Measurements from ENCODE around the gene ARL6IP1.

The ARL6IP1 gene

DNA sequence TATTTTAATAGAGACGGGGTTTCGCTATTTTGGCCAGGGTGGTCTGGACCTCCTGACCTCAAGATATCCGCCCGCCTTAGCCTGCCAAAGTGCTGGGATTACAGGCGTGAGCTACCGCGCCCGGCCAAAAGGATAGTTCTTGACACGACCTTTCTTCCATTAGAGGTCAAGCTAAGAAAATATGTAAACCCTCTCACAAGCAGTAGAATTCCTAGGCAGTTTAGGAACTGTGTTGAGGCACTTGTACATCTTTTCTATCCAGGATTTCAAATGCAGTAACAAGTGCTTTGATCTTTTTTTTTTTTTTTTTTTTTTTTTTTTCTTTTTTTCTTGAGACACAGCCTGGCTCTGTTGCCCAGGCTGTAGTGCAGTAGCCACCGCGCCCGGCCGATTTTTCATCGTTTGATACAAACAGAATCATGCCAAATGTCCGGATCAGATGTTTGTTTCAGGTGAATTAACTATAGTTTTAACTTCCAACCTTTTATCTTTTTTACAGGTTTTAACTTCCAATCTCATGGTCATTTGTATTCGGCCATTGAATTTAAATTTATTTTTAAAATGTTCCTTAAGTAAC lies 1.5 kb upstream of the ARL6IP1 start:
- TF ChIP-seq TAF1 (IDR thresholded peaks at IDR 0.05; ENCODE audit: borderline replicate concordance, insufficient read depth, low read length): no peak
- no peak for TF ChIP-seq FOXP2 (optimal IDR thresholded peaks at IDR 0.05; ENCODE audit: borderline replicate concordance, extremely low read depth, extremely low read length, insufficient read depth)
- TF ChIP-seq, protein P1, sequence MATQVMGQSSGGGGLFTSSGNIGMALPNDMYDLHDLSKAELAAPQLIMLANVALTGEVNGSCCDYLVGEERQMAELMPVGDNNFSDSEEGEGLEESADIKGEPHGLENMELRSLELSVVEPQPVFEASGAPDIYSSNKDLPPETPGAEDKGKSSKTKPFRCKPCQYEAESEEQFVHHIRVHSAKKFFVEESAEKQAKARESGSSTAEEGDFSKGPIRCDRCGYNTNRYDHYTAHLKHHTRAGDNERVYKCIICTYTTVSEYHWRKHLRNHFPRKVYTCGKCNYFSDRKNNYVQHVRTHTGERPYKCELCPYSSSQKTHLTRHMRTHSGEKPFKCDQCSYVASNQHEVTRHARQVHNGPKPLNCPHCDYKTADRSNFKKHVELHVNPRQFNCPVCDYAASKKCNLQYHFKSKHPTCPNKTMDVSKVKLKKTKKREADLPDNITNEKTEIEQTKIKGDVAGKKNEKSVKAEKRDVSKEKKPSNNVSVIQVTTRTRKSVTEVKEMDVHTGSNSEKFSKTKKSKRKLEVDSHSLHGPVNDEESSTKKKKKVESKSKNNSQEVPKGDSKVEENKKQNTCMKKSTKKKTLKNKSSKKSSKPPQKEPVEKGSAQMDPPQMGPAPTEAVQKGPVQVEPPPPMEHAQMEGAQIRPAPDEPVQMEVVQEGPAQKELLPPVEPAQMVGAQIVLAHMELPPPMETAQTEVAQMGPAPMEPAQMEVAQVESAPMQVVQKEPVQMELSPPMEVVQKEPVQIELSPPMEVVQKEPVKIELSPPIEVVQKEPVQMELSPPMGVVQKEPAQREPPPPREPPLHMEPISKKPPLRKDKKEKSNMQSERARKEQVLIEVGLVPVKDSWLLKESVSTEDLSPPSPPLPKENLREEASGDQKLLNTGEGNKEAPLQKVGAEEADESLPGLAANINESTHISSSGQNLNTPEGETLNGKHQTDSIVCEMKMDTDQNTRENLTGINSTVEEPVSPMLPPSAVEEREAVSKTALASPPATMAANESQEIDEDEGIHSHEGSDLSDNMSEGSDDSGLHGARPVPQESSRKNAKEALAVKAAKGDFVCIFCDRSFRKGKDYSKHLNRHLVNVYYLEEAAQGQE (IDR thresholded peaks at IDR 0.05; ENCODE audit: insufficient read depth in 1 of 2, low read depth in 2 of 2, low read length in 2 of 2): no peak
- no peak for TF ChIP-seq SIN3A (IDR thresholded peaks at IDR 0.05; ENCODE audit: borderline replicate concordance, insufficient read depth, low read length)
- no peak for TF ChIP-seq POLR2AphosphoS5 (IDR thresholded peaks at IDR 0.05; ENCODE audit: low read depth, low read length)

DNA sequence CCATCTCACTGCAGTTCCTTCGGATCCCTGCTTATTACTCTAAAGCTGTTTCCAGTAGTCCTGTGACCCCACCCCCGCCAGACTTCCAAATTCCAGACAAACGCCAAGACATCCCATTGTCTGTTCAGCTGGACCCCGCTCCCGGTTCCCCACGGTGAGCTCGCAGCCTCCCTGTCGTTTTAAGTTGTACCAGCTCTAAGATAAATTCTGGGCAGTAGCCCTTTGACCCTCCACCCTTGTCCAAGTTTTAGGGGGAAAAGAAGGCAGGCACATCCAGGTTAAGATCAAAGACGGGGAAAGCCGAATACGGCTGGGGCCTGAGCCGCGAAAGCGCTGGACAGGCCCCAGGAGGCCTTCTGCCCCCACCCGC lies 589 bp downstream of the ARL6IP1 start:
- no peak for TF ChIP-seq POLR2AphosphoS5 (IDR thresholded peaks at IDR 0.05; ENCODE audit: low read depth, low read length)
- TF ChIP-seq, protein P1 (IDR thresholded peaks at IDR 0.05; ENCODE audit: insufficient read depth in 1 of 2, low read depth in 2 of 2, low read length in 2 of 2): no peak
- TF ChIP-seq SIN3A (IDR thresholded peaks at IDR 0.05; ENCODE audit: borderline replicate concordance, insufficient read depth, low read length): no peak
- no peak for TF ChIP-seq TAF1 (IDR thresholded peaks at IDR 0.05; ENCODE audit: borderline replicate concordance, insufficient read depth, low read length)
- TF ChIP-seq FOXP2 (optimal IDR thresholded peaks at IDR 0.05; ENCODE audit: borderline replicate concordance, extremely low read depth, extremely low read length, insufficient read depth): no peak

DNA sequence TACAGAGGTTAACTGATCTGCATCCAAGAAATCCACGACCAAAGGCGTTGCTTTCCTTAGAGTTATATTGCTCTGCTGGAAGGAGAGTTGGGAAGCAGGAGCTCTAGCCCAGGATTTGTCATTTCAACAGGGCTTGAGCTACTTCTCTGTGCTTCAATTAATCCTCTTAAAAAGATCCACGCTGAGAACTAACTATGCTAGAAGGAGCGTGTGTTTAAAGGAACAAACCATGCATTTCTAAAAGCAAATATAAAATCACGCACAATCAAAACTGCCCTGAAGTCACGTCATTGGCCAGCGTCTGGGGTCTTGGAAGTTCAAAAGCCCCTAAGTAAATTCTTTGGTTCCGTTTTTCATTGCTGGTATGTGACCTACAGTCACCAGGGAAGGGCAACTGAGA lies 1.1 kb downstream of the ARL6IP1 start:
- TF ChIP-seq POLR2AphosphoS5 (IDR thresholded peaks at IDR 0.05; ENCODE audit: low read depth, low read length) (no peak), TAF1 (IDR thresholded peaks at IDR 0.05; ENCODE audit: borderline replicate concordance, insufficient read depth, low read length) (no peak), FOXP2 (optimal IDR thresholded peaks at IDR 0.05; ENCODE audit: borderline replicate concordance, extremely low read depth, extremely low read length, insufficient read depth) (no peak), SIN3A (IDR thresholded peaks at IDR 0.05; ENCODE audit: borderline replicate concordance, insufficient read depth, low read length) (no peak)
- TF ChIP-seq, protein P1 (IDR thresholded peaks at IDR 0.05; ENCODE audit: insufficient read depth in 1 of 2, low read depth in 2 of 2, low read length in 2 of 2): no peak

DNA sequence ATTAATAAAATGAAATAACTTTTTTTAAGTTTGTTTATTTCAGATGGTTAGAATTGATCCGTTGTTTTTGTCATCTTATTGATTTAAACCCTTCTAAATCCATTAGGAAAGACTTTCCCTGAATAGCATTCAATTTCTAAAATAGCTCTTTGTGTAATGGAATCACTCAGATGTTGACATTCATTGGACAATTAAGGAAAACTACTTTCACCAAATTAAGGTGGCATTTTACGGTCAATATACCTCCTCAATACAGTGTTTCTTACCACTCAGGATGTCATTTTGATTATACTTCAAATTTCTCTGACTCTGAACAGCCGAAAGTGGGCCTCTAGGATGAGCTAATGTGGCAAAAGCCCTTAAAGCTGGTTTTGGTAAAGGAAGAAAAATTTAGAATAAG lies 1.8 kb downstream of the ARL6IP1 start:
- TF ChIP-seq TAF1 (IDR thresholded peaks at IDR 0.05; ENCODE audit: borderline replicate concordance, insufficient read depth, low read length) (no peak), FOXP2 (optimal IDR thresholded peaks at IDR 0.05; ENCODE audit: borderline replicate concordance, extremely low read depth, extremely low read length, insufficient read depth) (no peak), SIN3A (IDR thresholded peaks at IDR 0.05; ENCODE audit: borderline replicate concordance, insufficient read depth, low read length) (no peak), POLR2AphosphoS5 (IDR thresholded peaks at IDR 0.05; ENCODE audit: low read depth, low read length) (no peak)
- TF ChIP-seq, protein P1 (IDR thresholded peaks at IDR 0.05; ENCODE audit: insufficient read depth in 1 of 2, low read depth in 2 of 2, low read length in 2 of 2): no peak

DNA sequence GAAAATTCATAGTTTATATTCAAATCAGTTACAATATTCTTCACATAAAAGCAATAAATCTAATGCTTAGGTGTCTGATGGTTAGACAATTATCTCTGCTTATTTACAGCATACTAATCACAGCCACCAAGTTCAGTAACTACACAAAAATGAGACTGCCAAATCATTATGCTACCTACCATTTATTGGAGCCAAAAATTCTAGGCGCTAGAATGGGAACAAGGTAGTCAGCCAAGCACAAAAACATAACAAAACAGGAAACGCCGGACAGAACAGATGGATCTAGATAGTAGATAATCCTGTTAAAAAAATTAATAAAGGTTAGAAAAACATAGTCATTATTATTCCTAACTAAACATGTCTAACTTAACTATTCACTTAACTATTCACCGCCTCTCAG lies 3.6 kb downstream of the ARL6IP1 start:
- no peak for TF ChIP-seq FOXP2 (optimal IDR thresholded peaks at IDR 0.05; ENCODE audit: borderline replicate concordance, extremely low read depth, extremely low read length, insufficient read depth)
- TF ChIP-seq, protein P1 (IDR thresholded peaks at IDR 0.05; ENCODE audit: insufficient read depth in 1 of 2, low read depth in 2 of 2, low read length in 2 of 2): no peak
- no peak for TF ChIP-seq POLR2AphosphoS5 (IDR thresholded peaks at IDR 0.05; ENCODE audit: low read depth, low read length)
- TF ChIP-seq SIN3A (IDR thresholded peaks at IDR 0.05; ENCODE audit: borderline replicate concordance, insufficient read depth, low read length): no peak
- no peak for TF ChIP-seq TAF1 (IDR thresholded peaks at IDR 0.05; ENCODE audit: borderline replicate concordance, insufficient read depth, low read length)
